AG04450 (cell line): ENCODE measurements around the gene LYRM4. TPM values are rescaled to one million over a fixed set of nuclear protein-coding genes. Genes with fewer than 3 reads are reported as not detected.

Source experiments
- CTCF ChIA-PET: fragments of 300-600, 350-600 bp; formaldehyde crosslinking; extraction: SDS; loops from one replicate; lab custom pipeline; 2022; ENCODE audit warnings: antibody characterized with exemption, inconsistent platforms; lab: Charles Lee
- POLR2A ChIA-PET: fragments of 350-600 bp; formaldehyde crosslinking; extraction: SDS; loops from one replicate; lab custom pipeline; 2021; ENCODE audit warnings: antibody characterized with exemption, inconsistent platforms; lab: Yijun Ruan, JAX
- DNase-seq: peaks from one replicate; pipeline ENCODE4 v3.0.0-alpha.2; 2011; ENCODE audit warnings: low read depth, low spot score
- H3K27ac ChIP-seq: one replicate; pipeline ENCODE4 v1.5.1; 2012; ENCODE audit warnings: low read depth, low read length, control low read depth
- H3K27me3 ChIP-seq: one replicate; pipeline ENCODE4 v1.6.0; 2012; ENCODE audit warnings: low read length; ENCODE audit not compliant: control insufficient read depth, insufficient read depth
- H3K4me3 ChIP-seq: 2 replicates; pipeline ENCODE4 v1.5.1; 2011; ENCODE audit warnings: mild to moderate bottlenecking, low read depth, low read length, control low read depth
- H3K9me3 ChIP-seq: 2 replicates; pipeline ENCODE4 v1.5.1; 2012; ENCODE audit warnings: low read length; ENCODE audit not compliant: control insufficient read depth, insufficient read depth
- polyA plus RNA-seq: library from polyadenylated mRNA; depleted of rRNA; stranded (reverse); fragments of >200 nt; gene quantifications from 2 replicates; pipeline ENCODE4 v1.2.3, GENCODE V29; 2011
- TF ChIP-seq, protein P1 (sequence below): IDR thresholded peaks from 2 replicates; pipeline ENCODE4 v1.5.1; 2011; ENCODE audit warnings: low read depth, low read length, control low read depth, inconsistent platforms

Gene LYRM4
- polyA plus RNA-seq, 1 experiment, result 41.4 TPM

DNA sequence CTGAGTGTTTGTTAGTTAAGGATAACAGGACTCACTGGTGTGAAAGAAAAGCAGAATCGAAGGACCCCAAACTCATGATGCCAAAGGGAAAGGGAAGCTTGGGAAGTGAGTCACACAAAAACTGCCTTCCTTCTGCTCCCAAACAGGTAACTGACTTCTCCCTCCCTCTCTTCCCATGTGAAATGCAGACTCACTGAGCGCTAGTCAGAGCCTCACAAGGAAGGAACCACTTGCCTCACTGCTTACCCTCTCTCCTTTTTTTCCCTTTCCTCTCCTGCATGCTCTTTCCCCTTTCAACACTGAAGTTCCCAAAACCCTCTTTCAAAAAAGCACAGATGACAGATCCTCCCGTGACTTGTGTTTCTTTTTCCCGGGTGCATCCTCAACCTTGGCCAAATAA, 56.4 kb downstream of the LYRM4 start:
- CTCF ChIA-PET, result interaction anchor here (1.1 kb wide), 1 partner anchor 198 kb away, joined by 3 read pairs; no protein-coding TSS in a partner anchor
- Histone ChIP-seq H3K27me3 (no peaks in the 10 kb centered on the region), H3K27ac (no peak overlapping the region), H3K4me3 (no peak overlapping the region), H3K9me3 (no peaks in the 10 kb centered on the region)
- POLR2A ChIA-PET, result no interaction called here
- TF ChIP-seq, protein P1, sequence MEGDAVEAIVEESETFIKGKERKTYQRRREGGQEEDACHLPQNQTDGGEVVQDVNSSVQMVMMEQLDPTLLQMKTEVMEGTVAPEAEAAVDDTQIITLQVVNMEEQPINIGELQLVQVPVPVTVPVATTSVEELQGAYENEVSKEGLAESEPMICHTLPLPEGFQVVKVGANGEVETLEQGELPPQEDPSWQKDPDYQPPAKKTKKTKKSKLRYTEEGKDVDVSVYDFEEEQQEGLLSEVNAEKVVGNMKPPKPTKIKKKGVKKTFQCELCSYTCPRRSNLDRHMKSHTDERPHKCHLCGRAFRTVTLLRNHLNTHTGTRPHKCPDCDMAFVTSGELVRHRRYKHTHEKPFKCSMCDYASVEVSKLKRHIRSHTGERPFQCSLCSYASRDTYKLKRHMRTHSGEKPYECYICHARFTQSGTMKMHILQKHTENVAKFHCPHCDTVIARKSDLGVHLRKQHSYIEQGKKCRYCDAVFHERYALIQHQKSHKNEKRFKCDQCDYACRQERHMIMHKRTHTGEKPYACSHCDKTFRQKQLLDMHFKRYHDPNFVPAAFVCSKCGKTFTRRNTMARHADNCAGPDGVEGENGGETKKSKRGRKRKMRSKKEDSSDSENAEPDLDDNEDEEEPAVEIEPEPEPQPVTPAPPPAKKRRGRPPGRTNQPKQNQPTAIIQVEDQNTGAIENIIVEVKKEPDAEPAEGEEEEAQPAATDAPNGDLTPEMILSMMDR, result no peak
- no peak for DNase-seq

DNA sequence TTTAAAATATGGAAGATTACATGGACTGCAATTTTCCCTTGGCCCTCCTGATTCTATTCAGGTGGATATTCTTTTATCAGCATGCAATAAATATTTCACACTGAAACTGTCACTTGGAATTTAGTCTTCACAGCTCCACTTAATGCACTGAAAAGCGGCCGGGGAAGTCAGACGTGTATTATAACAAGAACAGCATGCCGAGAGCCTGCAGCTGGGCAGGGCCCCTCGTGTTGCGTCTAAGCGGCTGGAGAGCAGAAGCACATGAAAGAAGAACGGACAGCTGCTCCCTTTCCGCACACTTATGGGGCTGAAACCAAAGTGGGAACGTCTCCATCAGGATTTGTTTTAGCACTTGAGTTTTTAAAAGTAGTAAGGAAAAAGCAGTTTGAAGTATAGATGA, 57.2 kb downstream of the LYRM4 start:
- H3K27ac ChIP-seq, result no peak overlapping the region
- ChIA-PET CTCF (interaction anchor here (1.4 kb wide), 1 partner anchor 60 kb away, joined by 3 read pairs; no protein-coding TSS in a partner anchor), POLR2A (no interaction called here)
- H3K9me3 ChIP-seq, result no peaks in the 10 kb centered on the region
- H3K4me3 ChIP-seq, result no peak overlapping the region
- DNase-seq, result no peak
- TF ChIP-seq, protein P1, result no peak
- no peaks in the 10 kb centered on the region for H3K27me3 ChIP-seq

DNA sequence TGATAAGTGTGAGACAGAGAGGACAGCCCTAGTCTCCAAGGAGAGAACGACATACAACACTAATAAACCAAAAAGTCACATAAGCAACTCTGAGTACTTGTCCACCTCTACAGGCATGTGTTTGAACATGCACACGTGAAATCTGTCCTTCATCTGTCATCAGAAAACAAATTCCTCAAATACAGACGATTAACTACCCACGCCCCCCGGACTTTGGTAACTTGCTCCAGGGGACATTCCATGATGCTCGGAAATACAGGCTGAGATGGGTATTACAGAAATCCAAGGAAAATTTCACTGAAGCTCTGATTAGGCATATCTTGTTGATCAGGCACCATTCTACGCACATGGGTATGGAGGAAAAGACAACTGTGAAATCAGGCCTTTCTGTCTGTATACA, 57.8 kb downstream of the LYRM4 start:
- CTCF ChIA-PET, result interaction anchor here (1.4 kb wide), 1 partner anchor 59 kb away, joined by 3 read pairs; no protein-coding TSS in a partner anchor
- no peak overlapping the region for H3K4me3 ChIP-seq
- H3K27me3 ChIP-seq, result no peaks in the 10 kb centered on the region
- POLR2A ChIA-PET, result interaction anchor here (0.6 kb wide), 1 partner anchor 54 kb away, joined by 5 read pairs; no protein-coding TSS in a partner anchor
- no peaks in the 10 kb centered on the region for H3K9me3 ChIP-seq
- no peak overlapping the region for H3K27ac ChIP-seq
- no peak for DNase-seq
- TF ChIP-seq, protein P1, result no peak

DNA sequence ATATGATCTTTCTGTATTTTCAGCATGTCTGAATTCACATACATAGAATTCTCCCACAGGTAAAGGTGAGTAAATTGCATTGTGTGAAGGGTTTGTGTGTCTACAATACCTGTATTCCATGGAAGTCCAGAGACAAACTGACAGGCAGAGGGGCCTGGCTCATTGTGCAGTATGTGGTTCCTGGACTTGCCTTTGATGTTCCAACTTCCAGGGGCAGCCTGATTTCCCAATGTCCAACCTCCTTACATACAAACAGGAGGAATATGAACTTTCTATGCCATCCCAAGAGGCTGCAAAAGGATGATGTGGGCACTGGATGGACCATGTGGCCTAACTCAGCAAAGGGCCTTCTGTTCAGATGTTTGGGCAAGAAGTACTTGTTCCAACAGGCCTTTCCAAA, 58.5 kb downstream of the LYRM4 start:
- no peaks in the 10 kb centered on the region for H3K9me3 ChIP-seq
- H3K4me3 ChIP-seq, result no peak overlapping the region
- no peaks in the 10 kb centered on the region for H3K27me3 ChIP-seq
- CTCF ChIA-PET, result interaction anchor here (1.4 kb wide), 1 partner anchor 59 kb away, joined by 3 read pairs; no protein-coding TSS in a partner anchor
- DNase-seq, result no peak
- TF ChIP-seq, protein P1, result no peak
- H3K27ac ChIP-seq, result no peak overlapping the region
- POLR2A ChIA-PET, result interaction anchor here (0.6 kb wide), 1 partner anchor 54 kb away, joined by 5 read pairs; no protein-coding TSS in a partner anchor

DNA sequence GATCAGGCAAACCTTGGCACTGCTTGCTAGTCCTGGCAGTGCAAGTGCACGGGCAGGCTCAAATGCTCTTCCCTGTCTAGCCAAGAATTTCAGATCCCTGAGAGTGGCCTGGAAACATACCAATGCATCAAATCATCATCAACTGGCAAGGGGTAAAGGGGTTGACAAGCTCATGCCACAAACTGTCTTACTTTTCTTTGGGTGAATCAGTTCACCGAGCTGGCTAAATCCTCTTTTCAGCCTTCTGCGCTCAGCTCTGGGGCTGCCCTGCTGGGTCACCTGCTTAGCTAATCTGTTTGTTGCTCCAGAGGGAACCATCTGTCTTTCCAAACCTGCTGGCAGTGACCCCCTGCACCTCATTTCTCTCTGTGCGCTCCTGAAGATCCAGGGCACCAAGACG, 59.5 kb downstream of the LYRM4 start:
- Histone ChIP-seq H3K9me3 (no peaks in the 10 kb centered on the region), H3K27me3 (no peaks in the 10 kb centered on the region), H3K4me3 (no peak overlapping the region), H3K27ac (no peak overlapping the region)
- CTCF ChIA-PET, result no interaction called here
- POLR2A ChIA-PET, result no interaction called here
- DNase-seq, result no peak
- TF ChIP-seq, protein P1, result no peak
